K562 (cell line): ENCODE results near the gene INMT. TPM values are rescaled to one million over a fixed set of nuclear protein-coding genes. Genes with fewer than 3 reads are reported as not detected.
A peak's percentile ranks its signal among the peaks of the same experiment; 100 is the strongest.

Source experiments
- CREB3 ChIP-seq: fragments of 450-650 bp; conservative IDR thresholded peaks from 2 replicates; pipeline ENCODE4 v1.6.1; 2016; ENCODE audit warnings: missing genetic modification characterization, low read depth, mild to moderate bottlenecking, missing compliant biosample characterization, moderate library complexity
- NR2C2 ChIP-seq, 2 experiments: fragments of 200-800 bp in 1 of 2; sonication (Bioruptor generic) in 1 of 2; sonication (generic) in 1 of 2; formaldehyde crosslinking in 1 of 2; IDR thresholded peaks; 2 replicates each; pipeline versions ENCODE4 v1.6.1 to v1.8.0; 2016 to 2022; ENCODE audit warnings: mild to moderate bottlenecking in 1 of 2, missing compliant biosample characterization in 1 of 2, missing genetic modification characterization in 1 of 2, missing genetic modification reagents in 1 of 2
- STAT5B ChIP-seq: fragments of 250-450 bp; sonication (Bioruptor Pico); IDR thresholded peaks from 2 replicates; pipeline ENCODE4 v1.8.0; 2021; ENCODE audit warnings: mild to moderate bottlenecking, inconsistent platforms
- TCF3 ChIP-seq: sonication (generic); formaldehyde crosslinking; IDR thresholded peaks from 2 replicates; pipeline ENCODE4 v1.4.0; 2020; ENCODE audit warnings: mild to moderate bottlenecking, missing genetic modification reagents
- ZNF217 ChIP-seq: sonication (generic); formaldehyde crosslinking; IDR thresholded peaks from 2 replicates; pipeline ENCODE4 v1.8.0; 2022; ENCODE audit warnings: mild to moderate bottlenecking, missing genetic modification reagents
- ZNF584 ChIP-seq: fragments of 200-800 bp; sonication (Bioruptor generic); IDR thresholded peaks from 2 replicates; pipeline ENCODE4 v1.6.1; 2016; ENCODE audit warnings: low read depth, mild to moderate bottlenecking, missing genetic modification characterization, missing compliant biosample characterization
- ZNF586 ChIP-seq: fragments of 450-650 bp; formaldehyde crosslinking; conservative IDR thresholded peaks from 2 replicates; pipeline ENCODE4 v1.4.0; 2020; ENCODE audit warnings: mild to moderate bottlenecking, moderate library complexity
- polyA plus RNA-seq, 8 experiments: library from polyadenylated mRNA; depleted of rRNA in 4 of 8; stranded (reverse) in 5 of 8; unstranded in 3 of 8; fragments of >200 nt; fragmentation: Nextera tagmentation in 2 of 8; fragmentation: Illumina TruSeq in 1 of 8; extraction: Ambion mirVana in 2 of 8; extraction: Trizol in 1 of 8; gene quantifications; 2 replicates each; pipeline versions ENCODE4 v1.2.1 to v1.2.3, GENCODE V29; 2011 to 2014; ENCODE audit warnings: inconsistent platforms in 1 of 8, missing spikeins in 1 of 8
- total RNA-seq, 7 experiments: library from RNA; depleted of rRNA in 6 of 7; stranded (reverse); fragments of >200 nt in 6 of 7; fragmentation: Illumina TruSeq in 2 of 7; extraction: Trizol in 2 of 7; gene quantifications; 2 replicates each; pipeline versions ENCODE4 v1.2.1 to v1.2.3, GENCODE V29; 2011 to 2021; ENCODE audit warnings: low replicate concordance in 1 of 7
- TF ChIP-seq, protein P1 (sequence below): sonication (generic); formaldehyde crosslinking; IDR thresholded peaks from 2 replicates; pipeline ENCODE4 v1.8.0; 2023; ENCODE audit warnings: mild to moderate bottlenecking, missing genetic modification reagents
- TF ChIP-seq, protein P2 (sequence below): fragments of 200-800 bp; sonication (Bioruptor generic); IDR thresholded peaks from 2 replicates; pipeline ENCODE4 v1.6.1; 2017; ENCODE audit warnings: missing genetic modification characterization, missing compliant biosample characterization

INMT gene
- total and polyA plus RNA-seq, 9 of the 15 experiments (the other 6 are each of a cell fraction or from before 2014, with no cell fraction given): 0.04 to 0.27 TPM; not detected in 7

DNA sequence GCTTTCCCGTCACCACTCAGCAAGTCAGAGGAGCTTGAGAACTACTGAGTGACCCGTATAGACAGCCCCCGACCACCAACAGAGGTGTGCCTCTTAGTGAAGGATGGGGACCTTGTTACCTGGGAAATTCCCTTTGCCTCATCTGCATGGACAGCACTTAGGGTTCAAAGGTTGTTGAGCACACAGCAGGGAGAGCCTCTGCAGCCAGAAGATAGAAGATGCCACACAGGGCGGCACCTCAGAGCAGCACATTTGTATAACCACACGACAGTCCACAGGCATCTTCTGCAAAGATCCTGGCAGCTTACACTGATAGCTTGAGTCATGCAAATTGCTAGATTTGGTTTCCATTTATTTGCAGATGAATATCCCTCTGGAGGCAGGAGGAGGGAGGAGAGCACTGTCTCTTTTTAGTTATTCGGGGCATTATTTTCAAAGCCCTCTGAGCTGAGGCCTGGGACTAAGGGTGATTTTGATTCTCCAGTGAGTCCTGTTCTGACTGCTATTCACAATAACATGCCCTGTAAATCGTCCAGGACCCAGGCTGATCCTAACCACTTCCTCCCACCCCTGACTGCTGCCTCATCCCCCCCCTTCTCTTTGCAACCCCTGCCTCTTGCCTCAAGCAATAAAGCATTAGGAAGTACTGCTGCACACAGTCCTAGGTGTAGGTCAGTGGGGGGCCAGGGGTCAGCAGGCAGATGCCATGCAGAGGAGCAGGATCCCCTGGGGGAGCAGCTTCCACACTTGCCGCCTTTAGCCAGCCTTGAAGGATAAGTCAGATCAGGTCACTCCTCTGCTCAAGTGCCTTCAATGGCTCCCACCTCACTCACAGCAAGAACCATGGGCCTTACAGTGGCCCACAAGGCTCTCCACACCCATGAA, 24.6 kb upstream of the INMT start (continued):
- TF ChIP-seq, protein P1, sequence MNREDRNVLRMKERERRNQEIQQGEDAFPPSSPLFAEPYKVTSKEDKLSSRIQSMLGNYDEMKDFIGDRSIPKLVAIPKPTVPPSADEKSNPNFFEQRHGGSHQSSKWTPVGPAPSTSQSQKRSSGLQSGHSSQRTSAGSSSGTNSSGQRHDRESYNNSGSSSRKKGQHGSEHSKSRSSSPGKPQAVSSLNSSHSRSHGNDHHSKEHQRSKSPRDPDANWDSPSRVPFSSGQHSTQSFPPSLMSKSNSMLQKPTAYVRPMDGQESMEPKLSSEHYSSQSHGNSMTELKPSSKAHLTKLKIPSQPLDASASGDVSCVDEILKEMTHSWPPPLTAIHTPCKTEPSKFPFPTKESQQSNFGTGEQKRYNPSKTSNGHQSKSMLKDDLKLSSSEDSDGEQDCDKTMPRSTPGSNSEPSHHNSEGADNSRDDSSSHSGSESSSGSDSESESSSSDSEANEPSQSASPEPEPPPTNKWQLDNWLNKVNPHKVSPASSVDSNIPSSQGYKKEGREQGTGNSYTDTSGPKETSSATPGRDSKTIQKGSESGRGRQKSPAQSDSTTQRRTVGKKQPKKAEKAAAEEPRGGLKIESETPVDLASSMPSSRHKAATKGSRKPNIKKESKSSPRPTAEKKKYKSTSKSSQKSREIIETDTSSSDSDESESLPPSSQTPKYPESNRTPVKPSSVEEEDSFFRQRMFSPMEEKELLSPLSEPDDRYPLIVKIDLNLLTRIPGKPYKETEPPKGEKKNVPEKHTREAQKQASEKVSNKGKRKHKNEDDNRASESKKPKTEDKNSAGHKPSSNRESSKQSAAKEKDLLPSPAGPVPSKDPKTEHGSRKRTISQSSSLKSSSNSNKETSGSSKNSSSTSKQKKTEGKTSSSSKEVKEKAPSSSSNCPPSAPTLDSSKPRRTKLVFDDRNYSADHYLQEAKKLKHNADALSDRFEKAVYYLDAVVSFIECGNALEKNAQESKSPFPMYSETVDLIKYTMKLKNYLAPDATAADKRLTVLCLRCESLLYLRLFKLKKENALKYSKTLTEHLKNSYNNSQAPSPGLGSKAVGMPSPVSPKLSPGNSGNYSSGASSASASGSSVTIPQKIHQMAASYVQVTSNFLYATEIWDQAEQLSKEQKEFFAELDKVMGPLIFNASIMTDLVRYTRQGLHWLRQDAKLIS (CRISPR knock-in tag): no peak
- TF ChIP-seq, protein P2, sequence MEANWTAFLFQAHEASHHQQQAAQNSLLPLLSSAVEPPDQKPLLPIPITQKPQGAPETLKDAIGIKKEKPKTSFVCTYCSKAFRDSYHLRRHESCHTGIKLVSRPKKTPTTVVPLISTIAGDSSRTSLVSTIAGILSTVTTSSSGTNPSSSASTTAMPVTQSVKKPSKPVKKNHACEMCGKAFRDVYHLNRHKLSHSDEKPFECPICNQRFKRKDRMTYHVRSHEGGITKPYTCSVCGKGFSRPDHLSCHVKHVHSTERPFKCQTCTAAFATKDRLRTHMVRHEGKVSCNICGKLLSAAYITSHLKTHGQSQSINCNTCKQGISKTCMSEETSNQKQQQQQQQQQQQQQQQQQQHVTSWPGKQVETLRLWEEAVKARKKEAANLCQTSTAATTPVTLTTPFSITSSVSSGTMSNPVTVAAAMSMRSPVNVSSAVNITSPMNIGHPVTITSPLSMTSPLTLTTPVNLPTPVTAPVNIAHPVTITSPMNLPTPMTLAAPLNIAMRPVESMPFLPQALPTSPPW (CRISPR knock-in tag): peak; percentile 29; the same call in 1 of the 2 replicates
- TF ChIP-seq ZNF584 (CRISPR knock-in tag) (no peak), TCF3 (CRISPR knock-in tag) (peak; percentile 43; the same call in 1 of the 2 replicates), CREB3 (tag) (no peak), STAT5B (CRISPR knock-in tag) (no peak), NR2C2 (CRISPR knock-in tag; IDR thresholded peaks at IDR 0.05) (0 out of 2 replicates have a peak, but pooled peaks have one; percentile 32), NR2C2 (tag; IDR thresholded peaks at IDR 0.05) (no peak), ZNF217 (CRISPR knock-in tag) (no peak), ZNF586 (CRISPR knock-in tag) (no peak)
